GM20431 (cell line): ENCODE data around the gene LDAH.

ENCODE experiments used
- in situ Hi-C: fragments of 300-500 bp; cut with MseI, MboI; formaldehyde crosslinking; loops from one replicate; pipeline ENCODE4 v1.15.0; 2020; ENCODE audit warnings: low sequenced_read_pairs; ENCODE audit not compliant: unreplicated experiment

LDAH gene

GRCh38 chr2:20689428-20690264 is 133.3 kb downstream of the LDAH start:
- in situ Hi-C loops, result no loop called here

GRCh38 chr2:20687260-20687832 is 135.6 kb downstream of the LDAH start:
- in situ Hi-C loops, result no loop called here

- in situ Hi-C loops, result no loop called here
Observed at GRCh38 chr2:20684581-20685063, 138.3 kb downstream of the LDAH start.

GRCh38 chr2:20682167-20682920 is 140.6 kb downstream of the LDAH start:
- in situ Hi-C loops, result no loop called here

- in situ Hi-C loops, result no loop called here
Observed at GRCh38 chr2:20680744-20681375, 142.0 kb downstream of the LDAH start.

- in situ Hi-C loops, result no loop called here
Observed at GRCh38 chr2:20678780-20679179, 144.1 kb downstream of the LDAH start.

- in situ Hi-C loops, result no loop called here
Observed at GRCh38 chr2:20678086-20678395, 144.9 kb downstream of the LDAH start.

- in situ Hi-C loops, result no loop called here
Observed at GRCh38 chr2:20677301-20678085, 145.4 kb downstream of the LDAH start.

- in situ Hi-C loops, result no loop called here
Observed at GRCh38 chr2:20676353-20677215, 146.3 kb downstream of the LDAH start.

- in situ Hi-C loops, result no loop called here
Observed at GRCh38 chr2:20675701-20676352, 147.1 kb downstream of the LDAH start.

GRCh38 chr2:20674974-20675679 is 147.8 kb downstream of the LDAH start:
- in situ Hi-C loops, result no loop called here

- in situ Hi-C loops, result no loop called here
Observed at GRCh38 chr2:20674309-20674965, 148.5 kb downstream of the LDAH start.

GRCh38 chr2:20673686-20674308 is 149.1 kb downstream of the LDAH start:
- in situ Hi-C loops, result no loop called here

- in situ Hi-C loops, result no loop called here
Observed at GRCh38 chr2:20672201-20672951, 150.5 kb downstream of the LDAH start.

GRCh38 chr2:20671736-20672080 is 151.2 kb downstream of the LDAH start:
- in situ Hi-C loops, result no loop called here

GRCh38 chr2:20671036-20671735 is 151.7 kb downstream of the LDAH start:
- in situ Hi-C loops, result no loop called here
